ENCODE measurements around the gene VWA8.

DNA sequence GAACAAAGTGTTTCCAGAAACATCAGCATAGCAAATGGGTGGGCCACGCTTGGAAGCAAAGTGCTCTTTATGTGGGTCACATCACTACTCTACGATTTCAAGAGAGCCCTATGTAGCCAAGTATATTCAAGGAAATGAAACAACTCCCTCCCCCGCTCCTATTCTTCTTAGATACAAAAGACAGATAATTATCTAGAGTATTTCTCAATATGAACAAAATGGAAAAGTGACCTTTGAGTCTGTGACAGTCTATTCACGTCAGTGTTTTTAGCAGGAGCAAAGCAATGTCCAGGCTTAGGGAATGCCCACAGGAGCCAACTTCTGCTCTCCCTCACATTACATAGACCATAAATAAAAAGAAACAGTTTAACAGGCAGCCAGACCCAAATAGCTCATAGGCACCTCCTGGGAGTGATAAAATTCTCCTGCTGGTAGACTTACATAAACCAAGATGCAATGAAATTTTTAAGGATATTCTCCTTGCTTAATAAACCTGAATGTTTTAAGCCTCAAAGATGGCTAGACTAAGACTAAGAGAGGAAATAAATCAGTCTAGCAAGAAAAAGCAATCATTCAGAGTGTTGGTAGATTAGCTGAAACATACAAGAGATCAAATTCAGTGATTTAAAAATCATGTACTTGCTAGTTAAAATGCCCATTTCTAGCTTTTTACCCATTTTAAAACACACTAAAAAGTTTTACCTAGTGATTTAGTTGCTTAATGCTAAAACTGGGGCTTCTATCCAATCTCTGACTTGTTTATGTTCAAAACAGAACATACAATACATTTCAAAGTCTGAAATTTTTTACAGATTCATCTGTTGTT is 320.7 kb downstream of the VWA8 start:
- TF ChIP-seq GATA2 (IDR thresholded peaks at IDR 0.05; ENCODE audit: low read depth, low read length) (no peak), GATA3 (IDR thresholded peaks at IDR 0.05; ENCODE audit: low read depth, low read length) (no peak)
